NCI-H460 (cell line): Measurements from ENCODE around the gene MEG3. TPM values are rescaled to one million over a fixed set of nuclear protein-coding genes. Genes with fewer than 3 reads are reported as not detected.

Experiments used
- DNase-seq: peaks from one replicate; pipeline ENCODE4 v3.0.0-alpha.2; 2016; ENCODE audit warnings: low read depth; ENCODE audit errors: extremely low read depth
- total RNA-seq: library from RNA; depleted of rRNA; stranded (reverse); fragments of >200 nt; shearing (Covaris generic); gene quantifications from 2 replicates; pipeline ENCODE4 v1.2.3, GENCODE V29; 2014

Gene MEG3
- total RNA-seq, 1 experiment from 2014 or later, result 0.69 TPM

DNA sequence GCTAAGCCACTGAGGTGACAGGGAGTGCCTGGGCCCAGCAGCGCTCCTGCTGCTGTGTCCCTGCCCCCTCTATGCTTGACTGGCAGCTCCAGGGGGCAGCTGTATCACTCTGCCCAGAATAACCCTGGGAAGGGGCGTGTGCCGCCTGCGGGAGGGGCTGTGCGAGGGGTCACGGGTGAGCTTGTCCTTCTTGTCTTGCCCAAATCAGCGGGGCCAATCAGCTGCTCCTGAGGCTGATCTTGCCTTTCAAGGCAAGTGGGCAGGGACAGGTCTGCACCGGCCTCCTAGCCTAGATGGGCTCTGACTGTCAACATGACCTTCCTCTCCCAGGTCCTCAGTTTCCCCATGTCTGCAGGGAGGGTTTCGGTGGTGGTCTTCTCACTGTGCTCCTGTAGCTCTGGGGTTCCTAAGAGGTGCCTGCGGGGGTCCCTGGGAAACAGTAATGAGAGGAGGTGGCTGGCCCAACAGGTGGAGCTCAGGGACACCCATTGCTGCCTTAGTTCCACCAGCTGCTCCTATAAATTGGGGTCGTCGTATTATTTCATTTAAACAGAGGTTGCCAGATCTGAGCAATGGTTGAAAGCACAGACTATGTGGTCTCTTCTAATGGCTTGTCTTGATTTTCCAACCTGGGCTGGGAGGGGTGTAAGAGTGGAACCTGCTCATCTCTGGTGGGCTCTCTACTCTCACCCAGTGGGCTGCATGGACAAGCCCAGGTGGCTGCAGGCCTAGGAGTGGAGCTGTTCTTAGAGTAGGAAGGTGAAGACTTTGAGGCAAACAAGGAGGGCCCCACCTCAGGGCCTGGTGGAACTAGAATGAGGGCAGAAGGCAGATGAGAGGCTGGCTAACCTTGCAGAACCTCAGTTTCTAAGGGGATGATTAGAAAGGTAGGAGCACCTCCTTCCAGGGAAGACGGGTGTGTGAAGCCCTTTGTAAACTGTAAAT lies 65.9 kb downstream of the MEG3 start:
- DNase-seq, result no peak

GRCh38 chr14:100892496-100893227 lies 66.7 kb downstream of the MEG3 start:
- no peak for DNase-seq

GRCh38 chr14:100893228-100893601 lies 67.3 kb downstream of the MEG3 start:
- DNase-seq, result no peak

- no peak for DNase-seq
Observed at GRCh38 chr14:100893760-100894159, 67.8 kb downstream of the MEG3 start.

- DNase-seq, result no peak
Observed at GRCh38 chr14:100894416-100894815, 68.5 kb downstream of the MEG3 start.

GRCh38 chr14:100895411-100895810 lies 69.5 kb downstream of the MEG3 start:
- DNase-seq, result no peak

DNA sequence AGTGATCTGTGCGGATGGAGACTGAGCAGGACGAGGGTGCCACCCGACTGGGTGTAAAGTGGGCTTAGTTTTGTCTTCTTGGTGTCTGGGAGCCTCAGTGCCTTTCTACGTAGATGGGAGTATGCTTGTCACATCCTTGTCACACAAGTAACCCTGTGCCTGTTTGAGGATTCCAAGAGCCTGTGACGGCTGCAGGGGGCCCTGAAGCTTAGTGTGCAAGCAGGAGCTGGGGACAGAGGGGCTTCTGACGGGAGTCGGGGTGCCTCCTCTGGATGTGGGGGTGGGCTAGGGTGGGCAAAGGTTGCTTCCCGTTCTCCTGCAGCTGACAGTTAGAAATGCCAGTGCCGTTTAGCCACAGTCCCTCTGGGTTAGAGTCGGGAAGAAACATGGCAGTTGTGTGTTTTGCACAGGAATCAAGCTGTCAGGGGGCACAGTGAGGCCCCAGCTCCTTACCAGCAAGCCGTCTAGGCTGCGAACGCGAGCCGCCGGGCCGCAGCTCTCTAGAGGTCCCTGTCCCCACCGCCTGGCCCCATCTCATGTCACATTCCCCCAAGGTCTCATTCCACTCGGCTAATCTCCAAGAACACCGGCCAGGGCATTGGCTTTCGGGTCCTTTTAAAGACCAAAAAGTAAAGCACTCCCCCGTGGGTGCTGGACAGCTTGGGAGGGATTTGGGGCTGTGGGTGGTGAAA lies 70.6 kb downstream of the MEG3 start:
- DNase-seq, result no peak

DNA sequence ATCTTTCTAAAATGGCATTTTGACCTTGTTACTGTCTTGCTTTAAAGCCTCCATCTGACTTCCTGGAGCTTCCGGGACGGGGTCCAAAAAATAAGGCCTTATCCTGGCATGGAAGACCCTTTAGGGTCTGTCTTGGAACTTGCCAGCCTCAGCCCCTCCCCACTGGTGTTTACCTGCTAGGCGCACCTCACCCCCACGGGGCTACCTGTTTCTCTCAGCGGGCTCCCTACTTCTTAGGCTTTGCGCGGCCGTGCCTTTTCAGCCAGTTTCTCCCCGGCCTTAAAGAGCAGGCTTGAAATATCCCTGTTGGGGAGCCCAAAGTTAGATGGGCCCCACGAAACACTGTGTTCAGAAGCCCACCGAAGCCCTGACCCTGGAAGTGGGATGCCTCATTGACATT lies 72.5 kb downstream of the MEG3 start:
- no peak for DNase-seq

GRCh38 chr14:100898935-100899883 lies 73.3 kb downstream of the MEG3 start:
- DNase-seq, result no peak

DNA sequence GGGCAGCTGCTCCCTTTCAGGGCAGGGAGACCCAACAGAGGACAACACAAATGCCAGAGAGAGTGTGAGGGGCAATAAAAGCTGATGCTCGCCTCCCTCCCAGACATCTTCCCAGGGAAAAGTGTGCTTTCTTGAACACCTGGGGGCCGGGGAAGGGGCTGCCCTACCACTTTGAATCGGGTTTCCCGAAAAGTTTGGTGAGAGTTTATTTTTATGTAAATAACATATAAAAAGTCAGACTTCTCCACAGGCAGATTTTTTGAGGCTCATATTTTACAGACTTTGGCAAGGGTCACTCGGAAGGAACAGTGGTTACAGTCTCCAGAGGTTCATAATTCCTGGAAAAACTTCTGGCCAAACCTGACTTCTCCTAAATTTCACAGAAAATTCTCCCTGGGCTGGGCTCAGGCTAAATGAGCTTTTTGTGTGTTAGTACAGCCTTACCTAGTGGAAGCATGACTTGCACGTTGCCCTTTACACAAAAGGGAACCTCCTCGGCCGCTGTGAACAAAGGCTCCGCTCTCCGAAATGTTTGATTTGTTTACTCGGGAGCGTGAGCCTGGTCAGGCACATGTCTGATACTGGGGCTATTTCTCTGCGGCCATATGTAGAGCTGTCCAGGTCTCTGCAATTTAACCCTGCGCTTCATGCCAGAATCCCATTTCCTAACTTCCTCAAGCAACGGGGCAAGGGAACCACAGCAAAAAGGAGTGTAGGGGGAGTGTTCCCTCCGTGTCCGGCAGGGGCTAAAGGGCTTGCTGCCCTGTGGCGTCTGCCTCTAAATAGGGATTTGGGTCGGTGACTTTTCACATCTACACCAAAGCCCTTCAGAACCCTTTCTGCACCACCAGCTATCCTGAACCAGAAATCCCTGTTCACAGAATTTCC lies 74.2 kb downstream of the MEG3 start:
- DNase-seq, result no peak

DNA sequence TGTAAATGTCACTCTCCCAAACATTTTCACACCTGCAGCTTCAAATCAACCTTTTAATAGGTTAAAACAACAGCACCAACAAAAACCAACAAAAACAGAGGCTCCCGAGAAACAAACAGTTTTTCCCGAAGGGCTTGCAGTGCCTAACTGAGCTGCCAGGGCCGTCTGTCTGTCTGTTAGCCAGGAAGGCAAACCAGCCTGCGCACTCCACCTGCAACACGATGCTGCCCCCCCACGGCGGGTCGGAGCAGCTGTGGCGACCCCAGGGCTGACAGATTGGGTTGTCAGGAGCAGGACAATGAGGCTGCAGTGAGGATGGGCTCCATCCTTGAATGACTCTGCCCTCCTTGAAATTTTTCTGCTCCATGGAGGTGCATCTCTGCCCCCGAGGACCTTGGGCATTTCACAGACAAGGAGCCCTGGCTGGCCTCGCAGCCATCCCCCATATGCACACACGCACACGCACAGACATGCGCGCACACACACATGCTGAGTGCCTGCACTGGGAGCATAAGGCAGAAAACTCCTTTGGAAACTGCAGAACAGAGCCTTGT lies 75.0 kb downstream of the MEG3 start:
- DNase-seq, result peak; percentile 52

GRCh38 chr14:100901391-100902183 lies 75.7 kb downstream of the MEG3 start:
- DNase-seq, result no peak

- DNase-seq, result peak; percentile 13
Observed at GRCh38 chr14:100902295-100903133, 76.6 kb downstream of the MEG3 start.

DNA sequence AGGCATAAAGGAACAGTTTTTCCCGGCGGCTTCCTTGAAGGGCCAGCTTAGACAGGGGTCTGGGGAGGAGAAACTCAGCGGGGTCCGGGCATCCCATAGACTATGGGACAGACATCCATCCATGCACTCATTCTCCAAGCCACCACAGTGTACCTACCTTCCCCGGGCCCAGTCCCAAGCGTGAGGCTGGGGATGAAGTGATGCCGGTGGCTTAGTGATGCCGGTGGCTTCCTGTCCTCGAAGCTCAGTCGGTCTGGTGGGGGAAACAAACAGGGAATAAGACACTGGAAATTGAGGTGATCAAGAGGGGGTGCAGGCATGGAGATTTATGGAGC lies 77.2 kb downstream of the MEG3 start:
- no peak for DNase-seq

DNA sequence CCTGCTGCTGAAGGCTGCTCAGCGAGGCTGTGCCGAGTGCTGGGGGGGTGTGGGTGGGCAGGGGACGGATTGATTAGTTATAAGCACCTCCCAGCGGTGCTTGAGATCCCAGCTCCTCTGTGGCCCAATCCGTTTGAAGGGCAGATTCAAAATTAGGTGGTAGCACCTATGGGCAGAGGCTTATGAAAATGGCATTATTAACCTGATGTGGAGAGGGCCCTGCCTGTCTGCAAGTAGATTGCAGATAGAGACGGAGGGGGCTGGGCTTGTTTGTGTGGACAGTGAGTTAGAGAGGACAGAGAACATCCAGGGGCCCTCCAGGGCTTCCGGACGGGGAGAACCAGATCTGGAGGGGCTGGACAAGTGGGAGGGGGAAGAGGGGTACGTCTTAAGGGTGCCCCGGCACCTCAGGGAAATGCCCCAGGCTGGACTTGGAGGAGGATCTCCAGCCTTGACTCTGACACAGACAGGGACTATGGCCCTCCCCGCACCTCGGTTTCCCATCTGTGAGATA lies 77.8 kb downstream of the MEG3 start, which contains the start of gene RTL1:
RTL1 (minus strand) TSS at position 51 of the 514 bp plus-strand sequence. CDS start 18,934 bp downstream, outside the sequence.
- no peak for DNase-seq

DNA sequence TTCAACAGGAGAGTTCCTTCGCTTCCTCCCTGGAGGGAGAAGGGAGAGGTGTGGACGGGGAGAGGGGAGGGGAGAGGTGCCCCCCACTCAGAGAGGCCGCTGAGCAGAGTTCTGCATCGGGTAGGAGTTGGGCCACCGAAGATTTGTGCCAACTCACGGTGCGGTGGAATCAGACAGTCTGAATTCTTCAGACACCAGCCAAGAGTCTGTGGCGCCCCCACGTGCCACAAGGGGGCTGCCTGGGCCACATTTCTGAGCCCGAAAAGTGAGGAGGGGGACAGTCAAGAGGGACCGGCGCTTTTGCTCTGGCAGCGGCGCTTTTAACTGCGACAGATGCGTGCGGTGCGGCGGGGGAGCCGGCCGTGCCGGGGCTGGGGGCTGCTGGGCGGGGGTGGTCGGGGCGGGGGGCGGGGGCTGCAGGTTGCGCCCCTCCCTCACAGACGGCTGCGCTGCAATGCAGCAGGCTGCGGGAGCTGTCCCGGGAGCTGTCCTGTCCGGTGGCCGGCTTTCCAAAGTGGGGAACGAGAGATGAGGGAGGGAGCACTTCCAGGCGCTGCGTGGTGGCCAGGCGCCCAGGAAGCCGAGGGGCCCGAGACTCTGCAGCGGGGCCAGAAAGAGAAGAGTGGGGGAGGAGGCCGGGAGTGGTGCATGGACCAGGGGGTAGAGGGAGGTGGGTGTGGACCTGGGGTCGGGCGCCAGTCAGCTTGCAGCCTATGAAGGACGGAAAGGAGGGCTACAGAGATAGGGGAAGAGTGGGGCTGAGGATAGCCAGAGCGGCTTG lies 78.6 kb downstream of the MEG3 start:
- peak; percentile 26 for DNase-seq
